K562 (cell line): Measurements from ENCODE around the gene SLC34A1. TPM values are rescaled to one million over a fixed set of nuclear protein-coding genes. Genes with fewer than 3 reads are reported as not detected.

ENCODE experiments used
- ATAC-seq: fragments of 200-7000 bp; cut with Tn5 transposase; 3 replicates; pipeline ENCODE4 v1.9.1; 2020; ENCODE audit warnings: moderate library complexity
- BruUV-seq: library from RNA; stranded (reverse); fragments of 400-500 nt; replicated peaks from 2 replicates; lab custom pipeline; 2021; lab: Mats Ljungman, UMichigan
- CTCF ChIA-PET: fragments of 300-600 bp; formaldehyde crosslinking; extraction: SDS; loops from one replicate; lab custom pipeline; 2021; ENCODE audit warnings: low intra/inter-chr PET ratio; lab: Yijun Ruan, JAX
- POLR2A ChIA-PET: fragments of 300-600, 350-650 bp; sonication (Branson Sonifier 250); formaldehyde crosslinking; extraction: SDS; loops from one replicate; lab custom pipeline; 2021; ENCODE audit warnings: antibody characterized with exemption, inconsistent platforms; lab: Yijun Ruan, JAX
- DNase-seq, 4 experiments: peaks; one replicate each; pipeline versions ENCODE4 v3.0.0 to v3.0.0-alpha.2; 2011 to 2018; ENCODE audit warnings: low spot score in 3 of 4, mixed read lengths in 3 of 4; ENCODE audit errors: extremely low read depth in 1 of 4
- FAIRE-seq: peaks from 2 replicates; lab custom pipeline; 2011; peaks lifted over from hg19 to GRCh38; lab: Jason Lieb, UNC
- H2AFZ ChIP-seq: 2 replicates; pipeline ENCODE4 v1.6.0; 2011; ENCODE audit warnings: low read depth, low read length, control low read depth, inconsistent platforms
- H3K27ac ChIP-seq: fragments of 200-600 bp; 3 replicates; pipeline ENCODE4 v1.8.0; 2011; ENCODE audit warnings: low read depth, mild to moderate bottlenecking, control low read depth, inconsistent platforms, low read length, moderate library complexity, mixed read lengths; ENCODE audit errors: extremely low read depth
- H3K27me3 ChIP-seq, 2 experiments: fragments of 300-600 bp in 1 of 2; 2 replicates in 1 of 2; 3 replicates in 1 of 2; pipeline versions ENCODE4 v1.6.0 to v1.8.0; 2011; ENCODE audit warnings: inconsistent platforms in 2 of 2, low read length in 2 of 2, mild to moderate bottlenecking in 1 of 2, mixed read lengths in 1 of 2, moderate library complexity in 1 of 2; ENCODE audit not compliant: control insufficient read depth in 2 of 2, insufficient read depth in 2 of 2
- H3K36me3 ChIP-seq: fragments of 300-600 bp; 3 replicates; pipeline ENCODE4 v1.8.0; 2011; ENCODE audit warnings: mild to moderate bottlenecking, low read length, inconsistent platforms; ENCODE audit not compliant: control insufficient read depth, insufficient read depth
- H3K4me1 ChIP-seq, 2 experiments: fragments of 200-600 bp in 1 of 2; replicated peaks in 1 of 2; 2 replicates in 1 of 2; 3 replicates in 1 of 2; pipeline versions ENCODE4 v1.5.1 to v1.8.0; 2011; ENCODE audit warnings: inconsistent platforms in 2 of 2, low read length in 2 of 2, mild to moderate bottlenecking in 1 of 2, mixed read lengths in 1 of 2, moderate library complexity in 1 of 2; ENCODE audit not compliant: control insufficient read depth in 2 of 2, insufficient read depth in 2 of 2
- H3K4me2 ChIP-seq: 2 replicates; pipeline ENCODE4 v1.6.1; 2011; ENCODE audit warnings: low read length, control low read depth, inconsistent platforms, mixed read lengths; ENCODE audit not compliant: insufficient read depth
- H3K4me3 ChIP-seq: fragments of 200-600 bp; sonication (generic), shearing (Covaris generic); 2 replicates; pipeline ENCODE4 v1.5.1; 2016; ENCODE audit warnings: control low read depth, inconsistent platforms
- H3K79me2 ChIP-seq: fragments of 200-600 bp; 3 replicates; pipeline ENCODE4 v1.8.0; 2011; ENCODE audit warnings: low read length, inconsistent platforms; ENCODE audit not compliant: control insufficient read depth, insufficient read depth
- H3K9ac ChIP-seq, 2 experiments: 2 replicates each; pipeline versions ENCODE4 v1.6.0 to v1.6.1; 2011; ENCODE audit warnings: low read depth in 2 of 2, low read length in 2 of 2, control low read depth in 1 of 2, inconsistent platforms in 1 of 2, mild to moderate bottlenecking in 1 of 2, mixed read lengths in 1 of 2; ENCODE audit not compliant: insufficient read depth in 1 of 2
- H3K9me1 ChIP-seq: one replicate; pipeline ENCODE4 v1.6.0; 2011; ENCODE audit warnings: inconsistent platforms, mild to moderate bottlenecking, low read length, moderate library complexity; ENCODE audit not compliant: control insufficient read depth, insufficient read depth
- H3K9me3 ChIP-seq: replicated peaks from 2 replicates; pipeline ENCODE4 v1.5.1; 2011; ENCODE audit warnings: low read depth, low read length, inconsistent platforms; ENCODE audit not compliant: control insufficient read depth, insufficient read depth
- H4K20me1 ChIP-seq: replicated peaks from 2 replicates; pipeline ENCODE4 v1.6.1; 2011; ENCODE audit warnings: low read length, inconsistent platforms, mixed read lengths; ENCODE audit not compliant: control insufficient read depth, insufficient read depth
- CAMTA2 ChIP-seq: fragments of 250-450 bp; sonication (Bioruptor Pico); conservative IDR thresholded peaks from 2 replicates; pipeline ENCODE4 v1.5.1; 2022
- HNRNPLL ChIP-seq: fragments of 200-400 bp; formaldehyde crosslinking; IDR thresholded peaks from 2 replicates; pipeline ENCODE4 v1.6.1; 2017; ENCODE audit warnings: low read length, low read depth, mild to moderate bottlenecking; ENCODE audit not compliant: poor library complexity, severe bottlenecking
- MTA3 ChIP-seq: fragments of 450-650 bp; formaldehyde crosslinking; IDR thresholded peaks from 2 replicates; pipeline ENCODE4 v1.6.1; 2017; ENCODE audit warnings: mild to moderate bottlenecking, borderline replicate concordance
- PTTG1 ChIP-seq: fragments of 450-650 bp; IDR thresholded peaks from 2 replicates; pipeline ENCODE4 v1.6.1; 2016; ENCODE audit warnings: low read depth, mild to moderate bottlenecking, missing genetic modification characterization, missing compliant biosample characterization
- RBM22 ChIP-seq: fragments of 200-400 bp; formaldehyde crosslinking; IDR thresholded peaks from 2 replicates; pipeline ENCODE4 v1.6.1; 2018; ENCODE audit warnings: low read length, low read depth; ENCODE audit not compliant: poor library complexity, severe bottlenecking
- SOX6 ChIP-seq: fragments of 450-650 bp; IDR thresholded peaks from 2 replicates; pipeline ENCODE4 v1.6.1; 2014; ENCODE audit warnings: mild to moderate bottlenecking
- ZBTB7A ChIP-seq: IDR thresholded peaks from 2 replicates; pipeline ENCODE4 v1.6.1; 2011; ENCODE audit warnings: low read depth, mild to moderate bottlenecking, low read length, moderate library complexity, borderline replicate concordance; ENCODE audit not compliant: control insufficient read depth
- ZNF121 ChIP-seq: sonication (generic); formaldehyde crosslinking; conservative IDR thresholded peaks from 2 replicates; pipeline ENCODE4 v1.8.0; 2022; ENCODE audit warnings: missing genetic modification reagents
- ZNF263 ChIP-seq: sonication (generic); formaldehyde crosslinking; IDR thresholded peaks from 2 replicates; pipeline ENCODE4 v1.8.0; 2022; ENCODE audit warnings: mild to moderate bottlenecking, missing genetic modification reagents, borderline replicate concordance
- ZNF75A ChIP-seq: fragments of 450-650 bp; formaldehyde crosslinking; IDR thresholded peaks from 2 replicates; pipeline ENCODE4 v1.4.0; 2020; ENCODE audit warnings: mild to moderate bottlenecking
- WGBS: fragments of 100-300 bp; shearing (Covaris generic); methylation state at CpG from one replicate; pipeline ENCODE4 v1.1.6; 2016; ENCODE audit warnings: low coverage, mixed read lengths; ENCODE audit not compliant: insufficient coverage; ENCODE audit errors: missing lambda C conversion rate; 5-methylcytosine and 5-hydroxymethylcytosine counted together
- in situ Hi-C: fragments of 300-500 bp; cut with MboI; formaldehyde crosslinking; loops from 4 replicates; pipeline ENCODE4 v1.15.0; 2018; ENCODE audit warnings: inconsistent platforms, mixed read lengths
- intact Hi-C: fragments of 100-400 bp; cut with micrococcal nuclease; formaldehyde crosslinking; loops from 2 replicates; pipeline ENCODE4 v1.14.2; 2022
- polyA plus RNA-seq, 8 experiments: library from polyadenylated mRNA; depleted of rRNA in 4 of 8; stranded (reverse) in 5 of 8; unstranded in 3 of 8; fragments of >200 nt; fragmentation: Nextera tagmentation in 2 of 8; fragmentation: Illumina TruSeq in 1 of 8; extraction: Ambion mirVana in 2 of 8; extraction: Trizol in 1 of 8; gene quantifications; 2 replicates each; pipeline versions ENCODE4 v1.2.1 to v1.2.3, GENCODE V29; 2011 to 2014; ENCODE audit warnings: inconsistent platforms in 1 of 8, missing spikeins in 1 of 8
- total RNA-seq, 7 experiments: library from RNA; depleted of rRNA in 6 of 7; stranded (reverse); fragments of >200 nt in 6 of 7; fragmentation: Illumina TruSeq in 2 of 7; extraction: Trizol in 2 of 7; gene quantifications; 2 replicates each; pipeline versions ENCODE4 v1.2.1 to v1.2.3, GENCODE V29; 2011 to 2021; ENCODE audit warnings: low replicate concordance in 1 of 7
- TF ChIP-seq, protein P1 (sequence below): sonication (generic); formaldehyde crosslinking; IDR thresholded peaks from 2 replicates; pipeline ENCODE4 v1.8.1; 2022; ENCODE audit warnings: missing genetic modification reagents
- TF ChIP-seq, protein P2 (sequence below): fragments of 250-450 bp; sonication (Bioruptor Pico); IDR thresholded peaks from 2 replicates; pipeline ENCODE4 v1.5.0; 2020; ENCODE audit warnings: mild to moderate bottlenecking, borderline replicate concordance
- TF ChIP-seq, protein P3 (sequence below), 2 experiments: fragments of 250-450 bp in 1 of 2; fragments of 450-650 bp in 1 of 2; sonication (Bioruptor Pico) in 1 of 2; IDR thresholded peaks; 2 replicates each; pipeline versions ENCODE4 v1.6.1 to v1.8.0; 2016 to 2021; ENCODE audit warnings: mild to moderate bottlenecking in 2 of 2, moderate library complexity in 2 of 2, missing compliant biosample characterization in 1 of 2, missing genetic modification characterization in 1 of 2

SLC34A1 gene
- total and polyA plus RNA-seq, 9 of the 15 experiments (the other 6 are each of a cell fraction or from before 2014, with no cell fraction given), result not detected

DNA sequence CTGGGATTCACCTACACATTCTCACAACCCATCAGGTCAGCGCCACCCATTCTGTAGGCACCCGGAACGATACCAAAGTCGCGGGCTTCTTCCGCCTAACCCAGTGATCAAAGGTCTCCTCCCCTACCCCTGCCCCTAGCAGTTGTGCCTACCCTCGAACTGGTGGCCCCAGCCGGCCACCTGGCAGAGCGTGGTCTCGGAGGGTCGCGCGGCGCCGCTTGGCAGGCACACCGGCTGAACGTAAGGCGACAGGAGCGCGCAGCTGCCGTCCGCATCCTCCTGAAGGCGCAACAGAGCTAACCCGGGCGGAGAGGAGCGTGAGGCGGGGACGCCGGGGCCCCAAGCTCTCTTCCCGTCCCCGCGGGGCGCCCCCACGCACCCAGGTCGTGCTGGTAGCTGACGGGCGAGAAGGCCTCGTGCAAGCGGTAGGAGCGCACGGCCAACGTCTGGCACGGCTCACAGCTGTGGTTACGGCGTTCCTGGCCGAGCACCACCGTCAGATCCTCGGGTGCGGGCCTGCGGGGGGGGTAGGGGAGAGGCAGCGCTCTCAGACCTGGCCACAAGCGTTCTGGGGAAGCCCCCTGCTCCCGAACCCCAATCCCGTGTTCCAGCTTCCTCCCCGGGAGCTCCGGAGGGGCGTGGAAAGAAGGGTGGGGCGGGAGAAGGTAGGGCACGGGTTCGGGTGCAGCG lies 19.0 kb downstream of the SLC34A1 start (continued):
- TF ChIP-seq, protein P1, sequence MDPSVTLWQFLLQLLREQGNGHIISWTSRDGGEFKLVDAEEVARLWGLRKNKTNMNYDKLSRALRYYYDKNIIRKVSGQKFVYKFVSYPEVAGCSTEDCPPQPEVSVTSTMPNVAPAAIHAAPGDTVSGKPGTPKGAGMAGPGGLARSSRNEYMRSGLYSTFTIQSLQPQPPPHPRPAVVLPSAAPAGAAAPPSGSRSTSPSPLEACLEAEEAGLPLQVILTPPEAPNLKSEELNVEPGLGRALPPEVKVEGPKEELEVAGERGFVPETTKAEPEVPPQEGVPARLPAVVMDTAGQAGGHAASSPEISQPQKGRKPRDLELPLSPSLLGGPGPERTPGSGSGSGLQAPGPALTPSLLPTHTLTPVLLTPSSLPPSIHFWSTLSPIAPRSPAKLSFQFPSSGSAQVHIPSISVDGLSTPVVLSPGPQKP (CRISPR knock-in tag), result no peak

DNA sequence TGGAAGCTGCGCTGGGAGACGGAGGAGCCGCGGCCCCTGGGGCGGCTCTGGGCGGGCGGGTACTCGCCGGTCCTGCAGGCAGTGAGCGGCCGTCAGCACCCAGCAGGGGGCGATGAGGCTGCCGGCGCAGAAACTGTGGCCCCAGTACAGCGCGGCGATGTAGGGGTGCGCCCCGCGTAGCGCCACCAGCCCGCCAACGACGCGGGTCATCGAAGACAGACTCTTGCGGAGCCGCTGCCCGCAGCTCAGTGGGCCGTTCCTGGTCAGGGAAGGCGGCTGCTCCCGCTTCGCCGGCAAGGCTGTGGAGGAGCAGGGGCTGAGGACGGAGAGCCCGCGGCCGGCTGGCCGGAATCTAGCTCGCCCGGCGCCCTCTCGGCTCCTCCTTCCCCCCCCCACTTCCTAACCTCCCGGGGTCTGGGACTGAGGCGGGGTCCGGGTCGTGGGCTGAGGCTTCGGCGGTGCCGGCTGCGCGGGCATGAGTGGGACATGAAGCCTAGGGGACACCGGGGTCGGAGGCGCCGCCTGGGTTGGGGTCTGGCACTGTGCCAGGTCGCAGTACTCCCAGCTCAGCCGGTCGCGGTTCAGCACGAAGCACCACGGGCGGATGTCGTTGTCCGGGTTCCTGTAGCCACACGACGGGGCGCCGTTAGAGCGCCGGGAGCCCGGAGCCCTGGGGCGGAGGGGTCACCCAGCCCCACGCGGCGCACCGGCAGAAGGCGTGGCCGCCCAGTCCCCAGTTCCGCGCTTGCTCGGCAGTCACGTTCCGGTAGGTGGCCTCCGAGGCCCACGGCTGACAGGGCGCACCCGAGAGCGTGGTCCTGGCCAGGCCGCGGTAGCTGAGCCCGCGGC lies 19.8 kb downstream of the SLC34A1 start:
- Histone ChIP-seq H3K4me2 (peak overlapping the region; percentile 80), H3K9me1 (no peaks in the 10 kb centered on the region), H3K9ac (peak overlapping the region; percentile 83 to 92), H3K4me3 (peak overlapping the region; percentile 62), H3K27me3 (no peaks in the 10 kb centered on the region), H3K79me2 (peaks cover 4% of the 10 kb centered on the region; the same call in 1 of the 3 replicates), H3K4me1 (peaks cover 10 to 48% of the 10 kb centered on the region in 2 experiments), H2AFZ (peak overlapping the region; percentile 98), H4K20me1 (no peaks in the 10 kb centered on the region), H3K27ac (peak overlapping the region; percentile 86), H3K9me3 (no peaks in the 10 kb centered on the region), H3K36me3 (no peaks in the 10 kb centered on the region)
- FAIRE-seq (peak; percentile 86), ATAC-seq (peak; percentile 96), DNase-seq (peak; percentile 94 to 95 (median 94))
- intact Hi-C loops (loop anchor here (1.0 to 2.0 kb wide), 2 partner anchors 50 to 97 kb away; no protein-coding TSS in a partner anchor), in situ Hi-C loops (no loop called here)
- WGBS, result under 1% methylated on average over 75 of the region's 93 CpGs
- POLR2A ChIA-PET, result interaction anchor here (0.6 to 2.5 kb wide), 32 partner anchors 8 to 346 kb away, joined by 3 to 19 read pairs (median 5); partner anchors contain the start of genes LMAN2 and PDLIM7
- CTCF ChIA-PET, result interaction anchor here (0.8 to 4.0 kb wide), 5 partner anchors 43 to 98 kb away, joined by 3 to 107 read pairs (median 7); partner anchors contain the start of gene PRR7
- BruUV-seq, result no TSS peak
- TF ChIP-seq MTA3, result 0 out of 2 replicates have a peak, but pooled peaks have one; percentile 47
- TF ChIP-seq ZNF75A (CRISPR knock-in tag), result no peak
- TF ChIP-seq CAMTA2 (CRISPR knock-in tag), result no peak; the same call in 1 of the 2 replicates
- TF ChIP-seq ZNF121 (CRISPR knock-in tag), result peak; percentile 64; the same call in 1 of the 2 replicates
- TF ChIP-seq RBM22, result peak; percentile 73
- TF ChIP-seq, protein P2, sequence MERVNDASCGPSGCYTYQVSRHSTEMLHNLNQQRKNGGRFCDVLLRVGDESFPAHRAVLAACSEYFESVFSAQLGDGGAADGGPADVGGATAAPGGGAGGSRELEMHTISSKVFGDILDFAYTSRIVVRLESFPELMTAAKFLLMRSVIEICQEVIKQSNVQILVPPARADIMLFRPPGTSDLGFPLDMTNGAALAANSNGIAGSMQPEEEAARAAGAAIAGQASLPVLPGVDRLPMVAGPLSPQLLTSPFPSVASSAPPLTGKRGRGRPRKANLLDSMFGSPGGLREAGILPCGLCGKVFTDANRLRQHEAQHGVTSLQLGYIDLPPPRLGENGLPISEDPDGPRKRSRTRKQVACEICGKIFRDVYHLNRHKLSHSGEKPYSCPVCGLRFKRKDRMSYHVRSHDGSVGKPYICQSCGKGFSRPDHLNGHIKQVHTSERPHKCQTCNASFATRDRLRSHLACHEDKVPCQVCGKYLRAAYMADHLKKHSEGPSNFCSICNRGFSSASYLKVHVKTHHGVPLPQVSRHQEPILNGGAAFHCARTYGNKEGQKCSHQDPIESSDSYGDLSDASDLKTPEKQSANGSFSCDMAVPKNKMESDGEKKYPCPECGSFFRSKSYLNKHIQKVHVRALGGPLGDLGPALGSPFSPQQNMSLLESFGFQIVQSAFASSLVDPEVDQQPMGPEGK (CRISPR knock-in tag), result no peak
- no peak for TF ChIP-seq PTTG1 (tag)
- no peak for TF ChIP-seq HNRNPLL
- TF ChIP-seq ZNF263 (CRISPR knock-in tag), result peak; percentile 96
- peak; percentile 82 for TF ChIP-seq ZBTB7A
- TF ChIP-seq SOX6, result peak; percentile 17; the same call in 1 of the 2 replicates
- TF ChIP-seq, protein P3, sequence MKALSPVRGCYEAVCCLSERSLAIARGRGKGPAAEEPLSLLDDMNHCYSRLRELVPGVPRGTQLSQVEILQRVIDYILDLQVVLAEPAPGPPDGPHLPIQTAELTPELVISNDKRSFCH (CRISPR knock-in tag; IDR thresholded peaks at IDR 0.05), result no peak
- TF ChIP-seq, protein P3 (tag; IDR thresholded peaks at IDR 0.05), result no peak
